HG02763 (cell line): ENCODE measurements around the gene VCL.
"Not testable (repeated sequence)": the region's sequence is repeated elsewhere in the genome, so short reads cannot be mapped to it uniquely, and the experiment has no call there.

ENCODE experiments used
- ATAC-seq: cut with Tn5 transposase; IDR thresholded peaks from one replicate; pipeline ENCODE4 v1.9.1; 2021; ENCODE audit warnings: mild to moderate bottlenecking, moderate library complexity; ENCODE audit not compliant: unreplicated experiment

Gene VCL

DNA sequence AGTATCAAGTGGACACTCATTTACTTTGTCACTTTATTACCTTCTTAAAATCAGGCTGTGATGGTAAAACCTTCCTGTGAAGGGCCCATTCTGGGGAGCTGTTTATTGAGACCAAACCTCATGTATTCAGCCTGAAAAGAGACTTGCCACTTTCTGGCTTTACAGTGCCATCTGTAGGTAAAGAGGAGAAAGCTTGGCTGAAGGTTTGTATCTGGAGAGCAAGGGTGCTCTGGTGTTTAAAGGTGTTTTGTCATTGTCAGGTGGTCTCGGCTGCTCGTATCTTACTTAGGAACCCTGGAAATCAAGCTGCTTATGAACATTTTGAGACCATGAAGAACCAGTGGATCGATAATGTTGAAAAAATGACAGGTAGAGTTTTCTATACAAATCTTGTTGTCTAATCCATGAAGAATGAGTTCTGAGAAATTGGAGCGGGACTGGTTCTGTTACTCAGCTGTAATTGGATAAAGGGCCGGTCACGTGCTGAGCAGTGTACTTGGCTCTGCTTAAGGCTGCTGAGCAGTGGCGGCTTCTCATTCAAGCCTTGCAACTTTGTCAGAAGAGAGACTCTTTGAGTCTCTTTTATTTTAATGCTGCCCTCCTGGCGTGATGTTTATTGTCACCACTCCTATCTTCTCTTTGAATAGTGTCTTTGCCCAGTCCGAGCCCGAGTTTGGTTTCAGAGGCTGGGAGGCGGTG is 105.8 kb downstream of the VCL start:
- no peak for ATAC-seq

- no peak for ATAC-seq
Measured at GRCh38 chr10:74104480-74104879, 106.6 kb downstream of the VCL start.

DNA sequence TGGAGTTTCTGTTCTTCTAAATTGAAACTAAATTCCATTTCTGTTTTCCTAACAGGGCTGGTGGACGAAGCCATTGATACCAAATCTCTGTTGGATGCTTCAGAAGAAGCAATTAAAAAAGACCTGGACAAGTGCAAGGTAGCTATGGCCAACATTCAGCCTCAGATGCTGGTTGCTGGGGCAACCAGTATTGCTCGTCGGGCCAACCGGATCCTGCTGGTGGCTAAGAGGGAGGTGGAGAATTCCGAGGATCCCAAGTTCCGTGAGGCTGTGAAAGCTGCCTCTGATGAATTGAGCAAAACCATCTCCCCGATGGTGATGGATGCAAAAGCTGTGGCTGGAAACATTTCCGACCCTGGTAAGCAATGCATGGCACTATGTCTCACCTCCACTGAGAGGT is 107.1 kb downstream of the VCL start:
- no peak for ATAC-seq

- ATAC-seq, result no peak
Measured at GRCh38 chr10:74107391-74107790, 109.5 kb downstream of the VCL start.

GRCh38 chr10:74109452-74109851 is 111.5 kb downstream of the VCL start:
- ATAC-seq, result no peak

DNA sequence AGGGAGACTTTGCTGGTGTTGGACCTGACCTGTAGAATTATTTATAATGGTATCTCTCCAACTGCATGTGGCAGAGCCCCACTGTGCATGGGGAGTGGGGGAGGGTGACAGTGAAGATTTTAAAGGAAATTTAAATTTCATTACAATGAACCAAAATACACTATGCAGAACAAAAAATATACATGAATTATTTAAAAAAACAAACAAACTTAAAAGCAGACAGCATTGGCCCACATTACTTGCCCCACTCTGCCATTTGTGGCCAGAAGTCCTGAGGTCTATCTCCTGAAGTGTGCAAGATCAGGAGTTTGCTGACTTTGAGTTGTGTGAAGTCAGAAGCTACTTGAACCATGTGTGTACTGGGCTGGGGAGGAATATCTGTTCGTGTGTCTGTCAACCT is 112.2 kb downstream of the VCL start:
- no peak for ATAC-seq

- no peak for ATAC-seq
Measured at GRCh38 chr10:74111799-74112198, 113.9 kb downstream of the VCL start.

DNA sequence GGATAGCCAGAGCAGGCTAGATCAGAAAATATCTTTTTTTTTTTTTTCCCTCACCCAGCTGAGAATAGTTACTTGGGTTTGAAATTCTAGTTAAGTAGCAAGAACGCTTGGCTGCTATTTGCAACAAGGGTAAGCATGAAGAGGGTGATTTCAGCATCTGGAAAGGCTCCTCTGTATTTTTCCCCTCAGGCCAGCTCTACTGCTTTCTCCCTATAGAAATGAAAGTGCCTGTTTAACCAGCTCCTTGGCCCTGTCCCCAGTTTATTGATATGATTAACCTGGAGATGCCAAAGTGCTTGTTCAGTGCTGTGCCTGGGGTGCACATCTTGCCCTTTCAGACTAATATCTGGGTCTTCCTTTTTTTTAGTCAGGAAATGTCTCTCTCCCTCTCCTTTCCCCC is 115.6 kb downstream of the VCL start:
- no peak for ATAC-seq

DNA sequence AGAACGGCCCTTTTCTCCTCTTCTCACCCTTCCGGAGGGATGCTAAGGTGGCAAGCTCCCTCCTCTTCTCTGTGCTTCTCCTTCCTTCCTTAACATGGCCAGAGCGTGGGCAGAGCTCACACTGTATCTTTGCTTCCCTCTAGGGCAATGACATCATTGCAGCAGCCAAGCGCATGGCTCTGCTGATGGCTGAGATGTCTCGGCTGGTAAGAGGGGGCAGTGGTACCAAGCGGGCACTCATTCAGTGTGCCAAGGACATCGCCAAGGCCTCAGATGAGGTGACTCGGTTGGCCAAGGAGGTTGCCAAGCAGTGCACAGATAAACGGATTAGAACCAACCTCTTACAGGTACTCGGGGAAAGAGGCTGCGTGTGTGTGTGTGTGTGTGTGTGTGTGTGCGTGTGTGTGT is 116.1 kb downstream of the VCL start:
- no peak for ATAC-seq

- ATAC-seq, result no peak
Measured at GRCh38 chr10:74117738-74118137, 119.8 kb downstream of the VCL start.

GRCh38 chr10:74118804-74119203 is 120.9 kb downstream of the VCL start:
- no peak for ATAC-seq

GRCh38 chr10:74120911-74121310 is 123.0 kb downstream of the VCL start:
- no peak for ATAC-seq

- no peak for ATAC-seq
Measured at GRCh38 chr10:74121368-74121767, 123.5 kb downstream of the VCL start.

GRCh38 chr10:74122060-74122459 is 124.1 kb downstream of the VCL start:
- no peak for ATAC-seq

- ATAC-seq, result no peak
Measured at GRCh38 chr10:74123081-74123480, 125.2 kb downstream of the VCL start.

- no peak for ATAC-seq
Measured at GRCh38 chr10:74133923-74134820, 136.3 kb downstream of the VCL start.

DNA sequence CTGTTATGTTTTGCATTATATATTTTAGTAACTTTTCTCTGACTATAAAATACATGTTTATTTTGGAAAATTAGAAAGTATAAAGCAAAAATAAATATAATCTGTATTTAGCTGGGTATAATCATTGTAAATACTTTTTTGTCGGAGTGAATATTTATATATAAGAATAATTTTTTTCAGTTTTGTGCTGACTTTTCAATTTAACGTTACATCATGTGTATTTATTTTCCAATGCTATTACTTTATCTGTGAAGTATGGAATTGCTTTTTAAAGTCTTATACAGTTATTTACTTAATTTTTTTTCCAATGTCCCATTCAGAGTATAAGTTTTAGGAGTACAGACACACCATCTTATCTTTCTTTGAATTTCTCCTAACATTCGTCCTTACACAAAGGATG is 137.5 kb downstream of the VCL start:
- no peak for ATAC-seq

DNA sequence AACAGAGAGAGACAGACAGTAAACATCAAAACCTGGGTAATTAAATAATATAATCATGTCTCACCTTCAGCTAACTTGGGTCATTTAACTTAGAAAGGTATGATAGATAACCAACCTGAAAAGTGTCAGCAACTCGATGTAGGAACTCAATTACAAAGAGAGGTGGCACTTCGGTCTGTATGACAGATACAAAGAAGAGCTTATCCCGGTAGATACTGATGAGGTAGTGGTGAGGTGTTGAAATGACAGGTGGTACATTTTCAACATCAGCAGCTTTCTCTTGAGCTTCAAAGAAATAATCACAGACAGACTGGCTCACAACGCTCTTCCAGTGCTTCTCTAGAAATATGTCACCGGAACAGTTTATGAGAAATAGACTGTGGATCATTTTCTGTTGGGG is 140.1 kb downstream of the VCL start:
- ATAC-seq, result no peak

DNA sequence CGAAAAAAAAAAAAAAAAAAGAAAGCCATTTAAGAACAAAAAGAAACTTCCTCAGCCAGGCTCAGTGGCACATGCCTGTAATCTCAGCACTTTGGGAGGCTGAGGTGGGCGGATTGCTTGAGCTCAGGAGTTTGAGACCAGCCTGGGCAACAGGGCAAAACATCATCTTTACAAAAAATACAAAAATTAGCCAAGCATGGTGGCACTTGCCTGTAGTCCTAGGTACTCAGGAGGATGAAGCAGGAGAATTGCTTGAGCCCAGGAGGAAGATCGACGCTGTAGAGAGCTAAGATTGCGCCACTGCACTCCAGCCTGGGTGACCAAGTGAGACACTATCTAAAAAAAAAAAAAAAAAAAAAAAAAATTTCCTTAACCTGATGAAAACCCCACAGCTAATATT is 140.7 kb downstream of the VCL start:
- ATAC-seq, result not testable (repeated sequence)

DNA sequence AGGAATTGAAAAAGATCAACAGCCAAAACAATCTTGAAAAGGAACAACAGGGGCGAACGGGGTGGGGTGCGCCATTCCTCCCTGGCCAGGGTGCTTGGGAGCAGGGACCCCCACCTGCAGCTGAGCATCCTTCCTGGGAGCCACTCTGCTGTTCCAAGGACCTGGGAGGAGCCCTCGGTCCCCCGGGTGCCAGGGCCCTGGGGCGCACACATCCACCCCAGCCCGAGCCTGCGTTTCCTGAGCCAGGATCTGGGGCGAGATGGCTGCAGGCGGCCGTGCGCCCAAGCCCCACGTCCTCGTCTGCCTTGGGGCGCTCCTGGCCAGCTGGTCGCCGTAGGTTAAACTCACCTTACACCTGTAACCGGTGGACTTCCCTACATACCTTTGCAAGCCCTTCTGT is 142.1 kb downstream of the VCL start:
- ATAC-seq, result no peak

GRCh38 chr10:74140553-74140952 is 142.6 kb downstream of the VCL start:
- no peak for ATAC-seq

- no peak for ATAC-seq
Measured at GRCh38 chr10:74145133-74145532, 147.2 kb downstream of the VCL start.
